Left ventricle myocardium inferior (tissue), 1 donor: ENCODE results near the gene ZMIZ1. TPM values are rescaled to one million over a fixed set of nuclear protein-coding genes. Genes with fewer than 3 reads are reported as not detected.

Source experiments
- DNase-seq: peaks from one replicate; pipeline ENCODE4 v3.0.0-alpha.2; 2020
- H3K27ac ChIP-seq: fragments of 200-600 bp; replicated peaks from 2 replicates; pipeline ENCODE4 v1.8.0; 2021
- H3K27me3 ChIP-seq: fragments of 200-600 bp; 2 replicates; pipeline ENCODE4 v1.8.0; 2021; ENCODE audit warnings: low read depth
- H3K36me3 ChIP-seq: fragments of 200-600 bp; 2 replicates; pipeline ENCODE4 v1.8.0; 2021
- H3K4me1 ChIP-seq: fragments of 200-600 bp; 2 replicates; pipeline ENCODE4 v1.8.0; 2021
- H3K4me3 ChIP-seq: fragments of 200-600 bp; 2 replicates; pipeline ENCODE4 v1.8.0; 2021; ENCODE audit warnings: mild to moderate bottlenecking, moderate library complexity
- H3K9me3 ChIP-seq: fragments of 200-600 bp; replicated peaks from 2 replicates; pipeline ENCODE4 v1.8.0; 2021
- intact Hi-C: fragments of 100-400 bp; cut with micrococcal nuclease; formaldehyde crosslinking; loops from one replicate; pipeline ENCODE4 v1.11.0; 2022
- total RNA-seq: library from RNA; stranded (reverse); fragmentation: NEBNext Ultra II Directional; extraction: Animal tissue kit (Norgen Biotek cat#: 25700); gene quantifications from one replicate; pipeline ENCODE4 v1.2.1, GENCODE V29; 2021
- TF ChIP-seq, protein P1 (sequence below): fragments of 200-600 bp; IDR thresholded peaks from 2 replicates; pipeline ENCODE4 v1.8.0; 2021; ENCODE audit warnings: antibody characterized with exemption, mild to moderate bottlenecking, borderline replicate concordance
- donor health status: DM: no; HTN: yes; CAD: no; lungs with severe emphysema.

The ZMIZ1 gene
- total RNA-seq, 1 donor from 2014 or later: 55.9 TPM

DNA sequence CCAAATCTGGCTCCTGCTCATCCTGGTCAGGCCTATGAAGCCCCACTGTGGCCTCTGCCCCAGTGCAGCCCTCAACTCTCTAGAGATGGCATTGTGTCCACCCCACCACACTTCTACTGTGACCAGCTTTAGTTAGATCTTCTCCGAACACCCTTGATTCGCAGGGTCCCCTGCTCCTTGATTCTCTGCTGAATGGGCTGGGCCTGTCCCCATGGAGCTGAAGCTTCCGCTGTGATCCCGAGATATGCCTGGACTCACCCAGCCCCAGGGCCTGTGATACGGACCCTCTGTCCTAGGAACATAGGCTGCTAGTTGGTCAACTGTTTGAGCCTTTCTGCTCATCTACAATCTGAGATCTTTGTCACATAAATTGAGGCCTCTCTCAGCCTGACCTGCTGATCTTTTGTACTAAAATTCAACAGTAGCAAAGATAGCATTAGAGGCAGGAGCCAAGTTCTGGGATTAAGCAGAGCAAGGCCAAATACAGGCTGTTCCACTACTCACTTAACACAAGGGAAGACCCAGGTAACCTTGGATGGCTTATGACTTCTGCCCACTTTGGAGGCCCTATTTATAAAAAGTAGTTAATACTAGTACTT lies 272.0 kb downstream of the ZMIZ1 start:
- Histone ChIP-seq H3K4me3 (no peak overlapping the region), H3K9me3 (no peaks in the 10 kb centered on the region), H3K4me1 (peaks cover 31% of the 10 kb centered on the region), H3K27ac (peak overlapping the region; percentile 59), H3K36me3 (no peaks in the 10 kb centered on the region), H3K27me3 (no peaks in the 10 kb centered on the region)
- TF ChIP-seq, protein P1, sequence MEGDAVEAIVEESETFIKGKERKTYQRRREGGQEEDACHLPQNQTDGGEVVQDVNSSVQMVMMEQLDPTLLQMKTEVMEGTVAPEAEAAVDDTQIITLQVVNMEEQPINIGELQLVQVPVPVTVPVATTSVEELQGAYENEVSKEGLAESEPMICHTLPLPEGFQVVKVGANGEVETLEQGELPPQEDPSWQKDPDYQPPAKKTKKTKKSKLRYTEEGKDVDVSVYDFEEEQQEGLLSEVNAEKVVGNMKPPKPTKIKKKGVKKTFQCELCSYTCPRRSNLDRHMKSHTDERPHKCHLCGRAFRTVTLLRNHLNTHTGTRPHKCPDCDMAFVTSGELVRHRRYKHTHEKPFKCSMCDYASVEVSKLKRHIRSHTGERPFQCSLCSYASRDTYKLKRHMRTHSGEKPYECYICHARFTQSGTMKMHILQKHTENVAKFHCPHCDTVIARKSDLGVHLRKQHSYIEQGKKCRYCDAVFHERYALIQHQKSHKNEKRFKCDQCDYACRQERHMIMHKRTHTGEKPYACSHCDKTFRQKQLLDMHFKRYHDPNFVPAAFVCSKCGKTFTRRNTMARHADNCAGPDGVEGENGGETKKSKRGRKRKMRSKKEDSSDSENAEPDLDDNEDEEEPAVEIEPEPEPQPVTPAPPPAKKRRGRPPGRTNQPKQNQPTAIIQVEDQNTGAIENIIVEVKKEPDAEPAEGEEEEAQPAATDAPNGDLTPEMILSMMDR: no peak
- DNase-seq: peak; percentile 29
- intact Hi-C loops: no loop called here

DNA sequence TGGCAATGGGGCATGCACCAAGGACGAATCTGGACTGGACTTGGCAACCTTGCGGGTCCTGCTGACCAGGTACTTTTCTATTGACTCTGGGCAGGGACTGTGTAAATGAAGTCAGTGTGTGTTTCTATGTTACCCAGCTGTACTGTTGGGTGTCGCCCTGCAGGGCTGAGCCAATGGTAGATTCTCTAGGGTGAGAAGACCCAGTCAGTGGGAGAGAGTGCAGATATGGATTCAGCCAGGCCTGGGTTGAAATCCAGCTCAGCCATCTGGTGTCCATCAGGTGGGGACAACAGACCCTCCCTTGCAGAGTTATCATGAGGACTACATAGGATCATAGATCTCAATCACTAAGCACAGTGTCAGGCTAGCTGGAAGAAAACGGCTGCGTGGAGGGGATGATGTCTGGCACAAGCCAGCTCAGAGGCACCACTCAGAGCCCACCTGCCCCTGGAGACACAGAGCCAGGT lies 273.6 kb downstream of the ZMIZ1 start:
- no peak overlapping the region for H3K4me3 ChIP-seq
- TF ChIP-seq, protein P1: no peak
- no peaks in the 10 kb centered on the region for H3K36me3 ChIP-seq
- no peaks in the 10 kb centered on the region for H3K27me3 ChIP-seq
- intact Hi-C loops: no loop called here
- H3K27ac ChIP-seq: peak overlapping the region; percentile 59
- peaks cover 40% of the 10 kb centered on the region for H3K4me1 ChIP-seq
- no peak for DNase-seq
- H3K9me3 ChIP-seq: no peaks in the 10 kb centered on the region

- DNase-seq: no peak
- no peak overlapping the region for H3K27ac ChIP-seq
- no peak overlapping the region for H3K4me3 ChIP-seq
- intact Hi-C loops: no loop called here
- no peaks in the 10 kb centered on the region for H3K9me3 ChIP-seq
- H3K27me3 ChIP-seq: no peaks in the 10 kb centered on the region
- TF ChIP-seq, protein P1: no peak
- H3K36me3 ChIP-seq: no peaks in the 10 kb centered on the region
- H3K4me1 ChIP-seq: peaks cover 46% of the 10 kb centered on the region
These were observed 274.2 kb downstream of the ZMIZ1 start for GRCh38 chr10:79342811-79343561.

GRCh38 chr10:79344502-79345195 lies 275.9 kb downstream of the ZMIZ1 start:
- Histone ChIP-seq H3K36me3 (peaks cover 11% of the 10 kb centered on the region), H3K4me1 (peaks cover 63% of the 10 kb centered on the region), H3K27me3 (no peaks in the 10 kb centered on the region), H3K4me3 (no peak overlapping the region), H3K9me3 (no peaks in the 10 kb centered on the region), H3K27ac (no peak overlapping the region)
- TF ChIP-seq, protein P1: no peak
- intact Hi-C loops: no loop called here
- no peak for DNase-seq

- Histone ChIP-seq H3K4me1 (peaks cover 64% of the 10 kb centered on the region), H3K4me3 (no peak overlapping the region), H3K27me3 (no peaks in the 10 kb centered on the region), H3K27ac (no peak overlapping the region), H3K9me3 (no peaks in the 10 kb centered on the region), H3K36me3 (peaks cover 19% of the 10 kb centered on the region)
- intact Hi-C loops: no loop called here
- TF ChIP-seq, protein P1: no peak
- no peak for DNase-seq
These were observed 276.7 kb downstream of the ZMIZ1 start for GRCh38 chr10:79345241-79346011.
